AG04450 (cell line): Measurements from ENCODE around the gene TAF4. TPM values are rescaled to one million over a fixed set of nuclear protein-coding genes. Genes with fewer than 3 reads are reported as not detected.
"Not testable (repeated sequence)": the region's sequence is repeated elsewhere in the genome, so short reads cannot be mapped to it uniquely, and the experiment has no call there.

Experiments used
- CTCF ChIA-PET: fragments of 300-600, 350-600 bp; formaldehyde crosslinking; extraction: SDS; loops from one replicate; lab custom pipeline; 2022; ENCODE audit warnings: antibody characterized with exemption, inconsistent platforms; lab: Charles Lee
- POLR2A ChIA-PET: fragments of 350-600 bp; formaldehyde crosslinking; extraction: SDS; loops from one replicate; lab custom pipeline; 2021; ENCODE audit warnings: antibody characterized with exemption, inconsistent platforms; lab: Yijun Ruan, JAX
- DNase-seq: peaks from one replicate; pipeline ENCODE4 v3.0.0-alpha.2; 2011; ENCODE audit warnings: low read depth, low spot score
- H3K27ac ChIP-seq: one replicate; pipeline ENCODE4 v1.5.1; 2012; ENCODE audit warnings: low read depth, low read length, control low read depth
- H3K27me3 ChIP-seq: one replicate; pipeline ENCODE4 v1.6.0; 2012; ENCODE audit warnings: low read length; ENCODE audit not compliant: control insufficient read depth, insufficient read depth
- H3K4me3 ChIP-seq: 2 replicates; pipeline ENCODE4 v1.5.1; 2011; ENCODE audit warnings: mild to moderate bottlenecking, low read depth, low read length, control low read depth
- H3K9me3 ChIP-seq: 2 replicates; pipeline ENCODE4 v1.5.1; 2012; ENCODE audit warnings: low read length; ENCODE audit not compliant: control insufficient read depth, insufficient read depth
- polyA plus RNA-seq: library from polyadenylated mRNA; depleted of rRNA; stranded (reverse); fragments of >200 nt; gene quantifications from 2 replicates; pipeline ENCODE4 v1.2.3, GENCODE V29; 2011
- TF ChIP-seq, protein P1 (sequence below): IDR thresholded peaks from 2 replicates; pipeline ENCODE4 v1.5.1; 2011; ENCODE audit warnings: low read depth, low read length, control low read depth, inconsistent platforms

Gene TAF4
- polyA plus RNA-seq, 1 experiment, result 2.7 TPM

DNA sequence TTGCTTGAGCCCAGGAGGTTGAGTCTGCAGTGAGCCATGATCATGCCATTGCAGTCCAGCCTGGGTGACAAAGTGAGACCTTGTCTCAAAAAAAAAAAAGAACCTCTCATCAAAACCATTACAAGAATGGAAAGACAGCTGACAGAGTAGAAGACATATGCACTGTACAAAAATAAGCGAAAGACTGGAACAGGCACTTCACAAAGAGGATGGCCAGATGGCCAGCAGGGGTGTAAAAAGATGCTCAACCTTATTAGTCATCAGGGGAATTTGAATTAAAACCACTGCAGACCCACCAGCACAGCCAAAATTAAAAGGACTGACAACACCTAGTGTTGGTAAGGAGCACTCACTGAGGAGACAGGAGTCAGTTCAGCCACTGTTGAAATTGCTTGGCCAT lies 13.5 kb upstream of the TAF4 start:
- Histone ChIP-seq H3K9me3 (peaks cover 37% of the 10 kb centered on the region), H3K27me3 (peaks cover 6% of the 10 kb centered on the region), H3K27ac (no peak overlapping the region), H3K4me3 (no peak overlapping the region)
- TF ChIP-seq, protein P1, sequence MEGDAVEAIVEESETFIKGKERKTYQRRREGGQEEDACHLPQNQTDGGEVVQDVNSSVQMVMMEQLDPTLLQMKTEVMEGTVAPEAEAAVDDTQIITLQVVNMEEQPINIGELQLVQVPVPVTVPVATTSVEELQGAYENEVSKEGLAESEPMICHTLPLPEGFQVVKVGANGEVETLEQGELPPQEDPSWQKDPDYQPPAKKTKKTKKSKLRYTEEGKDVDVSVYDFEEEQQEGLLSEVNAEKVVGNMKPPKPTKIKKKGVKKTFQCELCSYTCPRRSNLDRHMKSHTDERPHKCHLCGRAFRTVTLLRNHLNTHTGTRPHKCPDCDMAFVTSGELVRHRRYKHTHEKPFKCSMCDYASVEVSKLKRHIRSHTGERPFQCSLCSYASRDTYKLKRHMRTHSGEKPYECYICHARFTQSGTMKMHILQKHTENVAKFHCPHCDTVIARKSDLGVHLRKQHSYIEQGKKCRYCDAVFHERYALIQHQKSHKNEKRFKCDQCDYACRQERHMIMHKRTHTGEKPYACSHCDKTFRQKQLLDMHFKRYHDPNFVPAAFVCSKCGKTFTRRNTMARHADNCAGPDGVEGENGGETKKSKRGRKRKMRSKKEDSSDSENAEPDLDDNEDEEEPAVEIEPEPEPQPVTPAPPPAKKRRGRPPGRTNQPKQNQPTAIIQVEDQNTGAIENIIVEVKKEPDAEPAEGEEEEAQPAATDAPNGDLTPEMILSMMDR, result no peak
- ChIA-PET CTCF (no interaction called here), POLR2A (no interaction called here)
- DNase-seq, result no peak

DNA sequence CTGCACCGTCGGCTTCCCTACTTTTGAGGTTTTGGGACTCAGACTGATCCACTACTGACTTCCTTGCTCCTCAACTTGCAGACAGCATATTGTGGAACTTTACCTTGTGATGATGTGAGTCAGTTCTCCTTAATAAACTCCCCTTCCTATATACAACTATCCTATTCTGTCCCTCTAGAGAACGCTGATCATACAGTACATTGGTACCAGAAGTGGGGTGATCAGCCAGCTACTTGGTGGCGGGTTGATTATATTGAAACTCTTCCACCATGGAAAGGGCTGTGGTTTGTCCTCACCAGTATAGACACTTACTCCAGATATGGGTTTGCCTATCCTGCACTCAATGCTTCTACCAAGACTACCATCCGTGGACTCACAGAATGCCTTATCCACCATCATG lies 7.6 kb upstream of the TAF4 start:
- Histone ChIP-seq H3K27ac (no peak overlapping the region), H3K27me3 (no peaks in the 10 kb centered on the region), H3K4me3 (no peak overlapping the region), H3K9me3 (peaks cover 30% of the 10 kb centered on the region)
- DNase-seq, result no peak
- TF ChIP-seq, protein P1, result no peak
- POLR2A ChIA-PET, result interaction anchor here (1.5 kb wide), 1 partner anchor 49 kb away, joined by 3 read pairs; the partner anchor contains the start of gene LSM14B
- CTCF ChIA-PET, result no interaction called here

DNA sequence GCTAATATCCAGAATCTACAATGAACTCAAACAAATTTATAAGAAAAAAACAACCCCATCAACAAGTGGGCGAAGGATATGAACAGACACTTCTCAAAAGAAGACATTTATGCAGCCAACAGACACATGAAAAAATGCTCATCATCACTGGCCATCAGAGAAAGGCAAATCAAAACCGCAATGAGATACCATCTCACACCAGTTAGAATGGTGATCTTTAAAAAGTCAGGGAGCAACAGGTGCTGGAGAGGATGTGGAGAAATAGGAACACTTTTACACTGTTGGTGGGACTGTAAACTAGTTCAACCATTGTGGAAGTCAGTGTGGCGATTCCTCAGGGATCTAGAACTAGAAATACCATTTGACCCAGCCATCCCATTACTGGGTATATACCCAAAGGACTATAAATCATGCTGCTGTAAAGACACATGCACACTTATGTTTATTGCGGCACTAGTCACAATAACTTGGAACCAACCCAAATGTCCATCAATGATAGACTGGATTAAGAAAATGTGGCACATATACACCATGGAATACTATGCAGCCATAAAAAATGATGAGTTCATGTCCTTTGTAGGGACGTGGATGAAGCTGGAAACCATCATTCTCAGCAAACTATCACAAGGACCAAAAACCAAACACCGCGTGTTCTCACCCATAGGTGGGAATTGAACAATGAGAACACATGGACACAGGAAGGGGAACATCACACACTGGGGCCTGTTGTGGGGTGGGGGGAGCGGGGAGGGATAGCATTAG lies 6.2 kb upstream of the TAF4 start:
- POLR2A ChIA-PET, H3K27ac ChIP-seq, DNase-seq, H3K27me3 ChIP-seq, CTCF ChIA-PET, H3K4me3 ChIP-seq: not testable (repeated sequence)
- H3K9me3 ChIP-seq, result peaks cover 30% of the 10 kb centered on the region

DNA sequence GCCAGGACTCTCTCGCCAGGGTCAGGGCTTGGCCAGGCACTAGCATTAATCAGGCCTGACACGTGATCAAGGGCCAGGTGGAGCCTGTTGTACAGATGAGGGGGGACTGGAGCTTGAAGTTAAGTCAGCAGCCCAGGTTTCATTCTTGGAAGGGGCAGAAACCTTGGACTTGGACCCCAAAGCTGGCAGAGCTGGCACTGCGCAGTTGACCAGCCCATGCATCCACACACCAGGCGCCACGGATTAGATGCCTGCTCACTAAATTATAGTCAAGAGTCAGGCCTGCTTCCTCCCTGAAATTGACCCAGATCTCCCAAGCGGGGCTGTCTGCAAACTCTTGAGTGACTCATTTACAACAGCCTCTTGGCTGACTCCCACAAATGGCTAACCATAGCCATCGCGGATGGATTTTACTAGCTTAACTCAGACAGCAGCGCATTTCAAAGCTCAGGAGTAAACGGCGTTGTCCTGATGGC lies 4.1 kb upstream of the TAF4 start:
- no peak overlapping the region for H3K4me3 ChIP-seq
- CTCF ChIA-PET, result no interaction called here
- no peak for DNase-seq
- peaks cover 14% of the 10 kb centered on the region for H3K9me3 ChIP-seq
- TF ChIP-seq, protein P1, result no peak
- POLR2A ChIA-PET, result no interaction called here
- no peaks in the 10 kb centered on the region for H3K27me3 ChIP-seq
- H3K27ac ChIP-seq, result no peak overlapping the region

DNA sequence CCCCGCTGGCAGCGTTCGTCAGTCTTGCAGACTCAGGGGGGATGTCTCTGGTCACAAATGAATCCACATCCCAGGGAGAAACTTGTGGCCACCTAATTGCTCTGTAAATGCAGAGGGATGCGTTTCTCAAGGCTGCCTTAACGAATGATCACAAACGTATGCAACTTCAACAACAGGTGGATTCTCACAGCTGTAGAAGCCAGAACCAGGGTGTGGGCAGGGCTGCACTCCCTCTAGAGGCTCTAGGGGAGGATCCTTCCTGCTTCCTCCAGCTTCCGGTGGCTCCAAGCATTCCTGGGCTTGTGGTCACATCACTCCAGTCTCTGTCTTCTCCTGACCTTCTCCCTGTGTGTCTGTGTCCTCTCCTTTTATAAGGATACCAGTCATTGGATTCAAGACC lies 3.3 kb upstream of the TAF4 start:
- no peak for DNase-seq
- CTCF ChIA-PET, result interaction anchor here (1.2 kb wide), 2 partner anchors 21 to 58 kb away, joined by 3 to 4 read pairs; no protein-coding TSS in a partner anchor
- Histone ChIP-seq H3K27ac (no peak overlapping the region), H3K27me3 (no peaks in the 10 kb centered on the region), H3K4me3 (no peak overlapping the region), H3K9me3 (peaks cover 8% of the 10 kb centered on the region; the same call in 1 of the 2 replicates)
- POLR2A ChIA-PET, result no interaction called here
- TF ChIP-seq, protein P1, result no peak
